Measurements from ENCODE around the gene SSB.
"Not testable (repeated sequence)": the region's sequence is repeated elsewhere in the genome, so short reads cannot be mapped to it uniquely, and the experiment has no call there.

SSB gene

DNA sequence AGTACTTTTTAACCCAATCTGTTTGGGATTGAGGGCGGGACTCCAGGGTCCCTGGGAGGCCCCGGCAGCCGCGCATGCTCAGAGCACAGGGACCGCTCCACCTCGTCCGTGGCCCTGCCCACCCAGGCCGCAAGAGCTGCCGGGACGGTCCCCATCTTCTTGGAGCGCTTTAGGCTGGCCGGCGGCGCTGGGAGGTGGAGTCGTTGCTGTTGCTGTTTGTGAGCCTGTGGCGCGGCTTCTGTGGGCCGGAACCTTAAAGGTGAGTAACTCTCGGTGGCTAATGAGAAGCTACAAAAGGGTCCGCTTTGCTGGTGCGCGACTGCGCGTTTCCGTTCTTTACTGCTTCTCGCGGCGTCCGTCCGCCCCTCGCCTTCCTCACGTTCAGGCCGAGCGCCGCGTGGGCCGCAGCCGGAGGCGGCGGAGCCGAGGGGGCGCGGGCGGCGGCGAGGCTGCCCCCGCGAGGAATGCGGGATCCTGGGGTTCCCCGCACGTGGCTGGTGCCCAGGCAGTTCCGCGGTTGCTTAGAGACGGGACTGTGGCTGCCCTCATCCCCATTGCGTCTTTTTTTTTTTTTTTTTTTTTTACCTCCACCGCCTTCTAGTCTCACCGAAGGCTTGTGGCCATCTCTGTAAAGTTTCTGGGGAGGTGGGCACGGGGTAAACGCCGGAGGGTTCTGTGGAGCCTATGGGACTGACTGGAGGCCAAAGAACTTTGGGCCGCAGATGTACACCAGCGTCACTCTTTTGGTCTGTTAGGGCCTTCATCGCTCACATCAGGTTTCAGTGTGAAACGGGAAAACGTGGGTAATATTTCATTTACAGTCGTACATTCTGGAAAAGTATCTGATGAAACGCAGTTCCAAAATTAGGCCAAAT is at the start of gene SSB:
Gene SSB (plus strand): TSS at position 154 of the 875 bp plus-strand sequence. CDS start 2,090 bp downstream, outside the sequence.
- DNase-seq (ENCODE audit: low spot score) = peak; percentile 96

- DNase-seq (ENCODE audit: low spot score) = no peak
Measured at GRCh38 chr2:169752752-169753151, 45.9 kb upstream of the SSB start.

GRCh38 chr2:169755083-169755870 is 43.4 kb upstream of the SSB start:
- no peak for DNase-seq (ENCODE audit: low spot score)

GRCh38 chr2:169756342-169756741 is 42.3 kb upstream of the SSB start:
- no peak for DNase-seq (ENCODE audit: low spot score)

DNA sequence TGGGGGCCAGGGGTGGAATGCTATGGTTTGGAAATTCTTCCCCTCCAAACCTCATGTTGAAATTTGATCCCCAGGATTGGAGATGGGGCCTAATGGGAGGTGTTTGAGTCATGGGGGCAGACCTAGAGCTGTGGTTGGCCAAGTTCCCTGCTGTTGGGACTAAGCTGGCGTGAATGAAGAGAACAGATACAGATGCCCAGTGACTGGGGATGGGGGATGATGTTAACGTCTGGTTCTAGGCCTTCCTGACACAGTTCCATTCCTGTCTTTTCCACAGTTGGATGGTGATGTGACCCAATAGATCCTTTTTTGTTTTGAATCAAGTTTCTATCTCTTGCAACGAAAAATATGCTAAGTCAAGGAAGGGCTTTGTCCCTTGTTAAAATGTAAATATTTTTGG is 41.3 kb upstream of the SSB start:
- no peak for DNase-seq (ENCODE audit: low spot score)

DNA sequence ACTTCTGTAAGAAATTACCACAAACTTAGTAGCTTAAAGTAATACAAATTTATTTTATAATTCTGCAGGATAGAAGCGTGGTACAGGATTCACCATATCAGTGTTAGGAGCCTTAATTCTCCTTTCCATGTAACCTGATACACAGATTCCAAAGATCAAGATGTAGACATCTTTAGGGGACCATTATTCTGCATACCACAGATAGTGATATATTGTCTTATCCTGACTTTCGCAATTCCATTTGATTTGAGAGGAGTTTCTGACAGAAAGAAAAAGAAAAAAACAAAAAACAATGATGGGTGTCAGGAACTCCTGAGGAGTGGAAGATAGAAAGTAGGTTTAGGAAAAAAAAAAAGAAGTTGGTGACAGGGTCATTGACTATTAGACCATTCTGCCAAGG is 40.9 kb upstream of the SSB start:
- DNase-seq (ENCODE audit: low spot score) = no peak

GRCh38 chr2:169759987-169760386 is 38.7 kb upstream of the SSB start:
- no peak for DNase-seq (ENCODE audit: low spot score)

GRCh38 chr2:169760798-169761197 is 37.9 kb upstream of the SSB start:
- not testable (repeated sequence) for DNase-seq (ENCODE audit: low spot score)

- peak; percentile 81 for DNase-seq (ENCODE audit: low spot score)
Measured at GRCh38 chr2:169761251-169761969, 37.3 kb upstream of the SSB start.

DNA sequence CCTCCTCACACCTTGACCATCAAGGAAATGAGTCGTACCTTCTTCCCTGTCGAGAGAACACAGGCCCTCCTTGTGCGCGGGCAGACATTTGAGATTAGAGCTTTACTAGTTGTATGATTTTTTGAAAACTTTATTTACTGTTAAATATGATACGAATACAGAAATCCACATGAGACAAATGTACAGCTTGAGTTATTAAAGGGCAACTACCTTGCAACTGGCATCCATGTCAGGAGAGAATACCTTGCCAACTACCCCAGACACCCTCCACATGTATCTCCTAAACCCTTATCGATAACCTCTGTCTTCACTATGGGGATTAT is 36.7 kb upstream of the SSB start:
- DNase-seq (ENCODE audit: low spot score) = no peak

GRCh38 chr2:169765523-169765922 is 33.1 kb upstream of the SSB start:
- DNase-seq (ENCODE audit: low spot score) = no peak

GRCh38 chr2:169767243-169767888 is 31.3 kb upstream of the SSB start:
- peak; percentile 68 for DNase-seq (ENCODE audit: low spot score)

- DNase-seq (ENCODE audit: low spot score) = no peak
Measured at GRCh38 chr2:169768262-169768995, 30.2 kb upstream of the SSB start.

GRCh38 chr2:169771021-169771420 is 27.6 kb upstream of the SSB start:
- DNase-seq (ENCODE audit: low spot score) = no peak

DNA sequence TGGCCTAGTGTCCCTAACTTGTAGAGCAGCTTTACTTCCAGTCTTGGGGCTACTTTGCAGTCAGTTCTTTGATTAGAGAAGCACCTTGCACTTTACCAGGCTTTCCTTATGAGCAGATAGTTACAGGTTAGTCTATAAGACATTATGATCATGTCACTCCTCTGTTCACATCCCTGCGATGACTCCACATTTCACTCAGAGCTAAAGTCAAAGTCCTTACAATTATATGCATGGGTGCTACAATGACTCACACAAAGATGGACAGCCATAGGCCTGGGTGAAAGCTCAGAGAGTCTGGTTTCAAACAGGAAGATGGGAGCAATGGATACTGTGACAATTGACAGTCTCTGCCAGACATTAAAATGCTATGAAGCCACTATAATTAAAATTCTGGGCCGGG is 27.1 kb upstream of the SSB start:
- no peak for DNase-seq (ENCODE audit: low spot score)

GRCh38 chr2:169772651-169773050 is 26.0 kb upstream of the SSB start:
- DNase-seq (ENCODE audit: low spot score) = no peak

DNA sequence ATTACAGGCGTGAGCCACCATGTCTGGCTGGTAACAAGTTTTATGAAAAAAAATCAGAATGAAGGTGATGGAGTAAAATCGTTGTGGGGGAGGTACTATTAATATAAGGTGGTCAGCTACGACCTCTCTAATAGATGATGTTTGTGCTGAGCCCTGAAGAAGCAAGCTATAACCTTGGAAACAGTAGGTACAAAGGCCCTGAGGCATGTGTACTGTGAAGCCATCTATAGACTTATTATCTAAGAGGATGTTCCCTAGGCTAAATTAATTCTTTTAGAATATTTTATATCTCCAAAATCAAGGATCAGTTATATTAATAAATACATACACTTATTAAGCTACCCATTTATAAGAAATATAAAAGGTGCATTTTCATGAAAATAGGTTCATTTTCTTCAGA is 23.3 kb upstream of the SSB start:
- no peak for DNase-seq (ENCODE audit: low spot score)

DNA sequence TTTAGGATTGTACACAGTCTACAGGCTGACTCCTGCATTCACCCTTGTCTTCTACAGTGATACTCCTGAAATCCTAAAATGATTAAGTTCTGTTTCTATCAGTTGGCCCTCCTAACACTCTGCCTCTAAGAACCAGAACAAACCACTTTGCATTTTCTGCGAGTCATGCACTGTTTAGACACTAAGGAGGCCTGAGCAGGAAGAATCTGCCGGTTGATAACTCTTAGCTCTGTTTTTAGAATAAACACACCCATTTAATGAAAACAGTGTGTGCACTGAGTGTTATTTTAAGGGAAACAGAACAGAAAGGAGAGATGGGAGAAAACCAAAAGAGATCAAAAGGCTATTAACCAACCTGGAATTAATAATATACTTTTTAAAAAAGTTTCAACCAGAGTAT is 22.9 kb upstream of the SSB start:
- DNase-seq (ENCODE audit: low spot score) = no peak

- DNase-seq (ENCODE audit: low spot score) = no peak
Measured at GRCh38 chr2:169776252-169776761, 22.4 kb upstream of the SSB start.

GRCh38 chr2:169778446-169778845 is 20.2 kb upstream of the SSB start:
- DNase-seq (ENCODE audit: low spot score) = no peak
